Mucosa of stomach (tissue), 1 donor: ENCODE data around the gene TXNDC16.
"Not testable (repeated sequence)": the region's sequence is repeated elsewhere in the genome, so short reads cannot be mapped to it uniquely, and the experiment has no call there.

ENCODE experiments used
- H3K27me3 ChIP-seq: one replicate; pipeline ENCODE4 v1.7.0; 2013; ENCODE audit warnings: mild to moderate bottlenecking, low read length; ENCODE audit not compliant: control insufficient read depth, insufficient read depth
- H3K36me3 ChIP-seq: one replicate; pipeline ENCODE4 v1.7.0; 2013; ENCODE audit warnings: low read length; ENCODE audit not compliant: control insufficient read depth, insufficient read depth
- H3K4me1 ChIP-seq: one replicate; pipeline ENCODE4 v1.7.0; 2013; ENCODE audit warnings: mild to moderate bottlenecking, low read length; ENCODE audit not compliant: control insufficient read depth, insufficient read depth
- H3K4me3 ChIP-seq: one replicate; pipeline ENCODE4 v1.7.0; 2013; ENCODE audit warnings: low read length
- H3K9ac ChIP-seq: one replicate; pipeline ENCODE4 v1.7.0; 2013; ENCODE audit warnings: mild to moderate bottlenecking, low read length, moderate library complexity
- H3K9me3 ChIP-seq: one replicate; pipeline ENCODE4 v1.7.0; 2013; ENCODE audit warnings: mild to moderate bottlenecking, low read length, moderate library complexity; ENCODE audit not compliant: control insufficient read depth
- donor health status: Pancreatic carcinoma.

The TXNDC16 gene

DNA sequence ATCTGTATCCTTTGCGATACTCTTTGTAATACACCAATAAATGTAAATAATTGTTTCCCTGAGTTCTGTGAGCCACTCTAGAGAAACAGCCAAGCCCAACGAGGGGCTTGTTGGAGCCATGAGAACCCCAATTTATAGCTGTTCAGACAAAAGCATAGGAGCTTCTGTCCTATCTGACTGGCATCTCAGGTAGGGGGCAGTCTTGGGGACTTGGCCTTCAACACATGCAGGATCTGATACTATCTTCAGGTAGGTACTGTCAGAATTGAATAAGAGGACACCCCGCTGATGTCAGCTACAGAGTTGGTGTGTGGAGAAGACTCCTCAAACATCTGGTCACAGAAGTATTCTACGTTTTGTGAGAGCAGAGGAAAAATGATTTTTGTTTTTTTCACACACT is 25.3 kb downstream of the TXNDC16 start:
- Histone ChIP-seq H3K9me3 (no peaks in the 10 kb centered on the region), H3K9ac (no peak overlapping the region), H3K36me3 (no peaks in the 10 kb centered on the region), H3K27me3 (no peaks in the 10 kb centered on the region), H3K4me3 (no peak overlapping the region), H3K4me1 (peaks cover 6% of the 10 kb centered on the region)

GRCh38 chr14:52522581-52523345 is 29.5 kb downstream of the TXNDC16 start:
- H3K36me3 ChIP-seq: no peaks in the 10 kb centered on the region
- no peak overlapping the region for H3K4me3 ChIP-seq
- no peaks in the 10 kb centered on the region for H3K27me3 ChIP-seq
- no peak overlapping the region for H3K9ac ChIP-seq
- H3K9me3 ChIP-seq: no peaks in the 10 kb centered on the region
- H3K4me1 ChIP-seq: peaks cover 6% of the 10 kb centered on the region

DNA sequence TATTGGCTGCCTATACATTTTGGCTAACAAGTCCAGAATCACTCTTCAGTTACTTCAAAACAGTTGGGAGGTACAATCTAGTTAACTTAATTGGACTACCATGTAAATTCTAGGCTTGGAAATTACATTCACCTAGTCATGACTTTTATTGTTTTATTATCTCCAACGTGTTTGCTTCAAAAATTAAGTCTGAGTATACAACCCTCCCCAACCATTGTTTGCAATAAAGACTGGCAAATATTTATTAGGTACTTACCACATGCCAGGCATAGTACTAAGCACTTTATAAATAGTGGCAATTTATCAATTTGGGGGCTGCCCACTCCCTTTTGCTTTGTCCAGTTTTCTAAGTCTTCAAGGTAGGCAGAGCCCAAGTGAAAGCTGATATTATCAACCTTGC is 30.3 kb downstream of the TXNDC16 start:
- no peaks in the 10 kb centered on the region for H3K9me3 ChIP-seq
- H3K36me3 ChIP-seq: no peaks in the 10 kb centered on the region
- no peak overlapping the region for H3K4me3 ChIP-seq
- H3K27me3 ChIP-seq: no peaks in the 10 kb centered on the region
- H3K4me1 ChIP-seq: peaks cover 6% of the 10 kb centered on the region
- H3K9ac ChIP-seq: no peak overlapping the region

- no peaks in the 10 kb centered on the region for H3K27me3 ChIP-seq
- no peaks in the 10 kb centered on the region for H3K36me3 ChIP-seq
- no peaks in the 10 kb centered on the region for H3K9me3 ChIP-seq
- H3K9ac ChIP-seq: no peak overlapping the region
- H3K4me1 ChIP-seq: no peaks in the 10 kb centered on the region
- no peak overlapping the region for H3K4me3 ChIP-seq
These were observed 38.1 kb downstream of the TXNDC16 start for GRCh38 chr14:52514046-52514811.

- Histone ChIP-seq H3K9ac (no peak overlapping the region), H3K4me3 (no peak overlapping the region), H3K36me3 (no peaks in the 10 kb centered on the region), H3K4me1 (no peaks in the 10 kb centered on the region), H3K9me3 (no peaks in the 10 kb centered on the region), H3K27me3 (no peaks in the 10 kb centered on the region)
These were observed 39.1 kb downstream of the TXNDC16 start for GRCh38 chr14:52513249-52513648.

GRCh38 chr14:52494444-52494843 is 57.9 kb downstream of the TXNDC16 start:
- Histone ChIP-seq H3K9ac (no peak overlapping the region), H3K4me1 (no peaks in the 10 kb centered on the region), H3K27me3 (no peaks in the 10 kb centered on the region), H3K9me3 (no peaks in the 10 kb centered on the region), H3K4me3 (no peak overlapping the region), H3K36me3 (no peaks in the 10 kb centered on the region)

- no peaks in the 10 kb centered on the region for H3K36me3 ChIP-seq
- H3K4me3 ChIP-seq: no peak overlapping the region
- H3K9me3 ChIP-seq: no peaks in the 10 kb centered on the region
- no peak overlapping the region for H3K9ac ChIP-seq
- no peaks in the 10 kb centered on the region for H3K4me1 ChIP-seq
- H3K27me3 ChIP-seq: no peaks in the 10 kb centered on the region
These were observed 66.8 kb downstream of the TXNDC16 start for GRCh38 chr14:52485350-52485960.

DNA sequence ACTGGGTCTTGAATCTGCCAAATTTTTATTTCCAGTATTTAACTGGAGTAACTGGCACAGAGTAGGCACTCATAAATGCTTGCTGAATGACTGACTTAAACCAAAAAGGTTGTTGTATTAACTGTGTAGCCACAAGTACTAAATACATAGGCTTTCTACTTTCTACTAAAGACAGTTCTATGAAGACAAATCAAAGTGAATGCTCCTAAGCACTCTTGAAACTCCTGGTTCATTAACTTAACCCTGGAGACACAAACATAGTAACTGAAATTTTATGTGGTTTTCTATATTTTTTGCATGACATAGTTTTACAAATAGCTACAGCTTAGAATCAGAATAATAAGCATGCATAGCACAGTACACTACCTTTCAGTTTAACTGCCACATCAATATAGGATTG is 70.4 kb downstream of the TXNDC16 start:
- Histone ChIP-seq H3K9ac (no peak overlapping the region), H3K4me3 (no peak overlapping the region), H3K4me1 (no peaks in the 10 kb centered on the region), H3K9me3 (no peaks in the 10 kb centered on the region), H3K36me3 (no peaks in the 10 kb centered on the region), H3K27me3 (no peaks in the 10 kb centered on the region)

GRCh38 chr14:52473557-52473956 is 78.7 kb downstream of the TXNDC16 start:
- H3K4me1 ChIP-seq: no peaks in the 10 kb centered on the region
- H3K36me3 ChIP-seq: no peaks in the 10 kb centered on the region
- H3K4me3 ChIP-seq: no peak overlapping the region
- H3K9ac ChIP-seq: no peak overlapping the region
- no peaks in the 10 kb centered on the region for H3K9me3 ChIP-seq
- H3K27me3 ChIP-seq: no peaks in the 10 kb centered on the region

DNA sequence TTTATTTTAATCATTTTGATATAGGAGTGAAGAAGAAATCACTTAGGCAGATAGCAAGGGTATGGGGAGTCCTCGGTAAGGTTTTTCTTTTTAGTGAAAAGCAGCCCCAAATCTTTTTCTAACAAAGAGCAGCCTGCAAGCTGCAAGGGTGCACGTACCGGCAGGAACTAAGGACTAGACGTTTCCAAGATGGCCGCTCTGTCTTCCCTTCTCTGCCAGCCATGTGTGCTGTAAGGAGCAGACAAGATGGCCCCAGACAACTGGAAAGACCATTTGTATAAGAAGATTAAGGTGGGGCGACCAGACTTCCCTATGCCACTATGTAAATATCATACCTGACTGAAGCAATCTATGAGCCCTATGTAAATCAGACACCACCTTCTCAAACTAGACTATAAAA is 79.6 kb downstream of the TXNDC16 start:
- Histone ChIP-seq H3K36me3 (no peaks in the 10 kb centered on the region), H3K27me3 (no peaks in the 10 kb centered on the region), H3K4me3 (no peak overlapping the region), H3K9me3 (no peaks in the 10 kb centered on the region), H3K9ac (no peak overlapping the region), H3K4me1 (no peaks in the 10 kb centered on the region)

GRCh38 chr14:52472251-52472650 is 80.1 kb downstream of the TXNDC16 start:
- H3K27me3 ChIP-seq, H3K4me3 ChIP-seq, H3K36me3 ChIP-seq, H3K9me3 ChIP-seq, H3K4me1 ChIP-seq, H3K9ac ChIP-seq: not testable (repeated sequence)

DNA sequence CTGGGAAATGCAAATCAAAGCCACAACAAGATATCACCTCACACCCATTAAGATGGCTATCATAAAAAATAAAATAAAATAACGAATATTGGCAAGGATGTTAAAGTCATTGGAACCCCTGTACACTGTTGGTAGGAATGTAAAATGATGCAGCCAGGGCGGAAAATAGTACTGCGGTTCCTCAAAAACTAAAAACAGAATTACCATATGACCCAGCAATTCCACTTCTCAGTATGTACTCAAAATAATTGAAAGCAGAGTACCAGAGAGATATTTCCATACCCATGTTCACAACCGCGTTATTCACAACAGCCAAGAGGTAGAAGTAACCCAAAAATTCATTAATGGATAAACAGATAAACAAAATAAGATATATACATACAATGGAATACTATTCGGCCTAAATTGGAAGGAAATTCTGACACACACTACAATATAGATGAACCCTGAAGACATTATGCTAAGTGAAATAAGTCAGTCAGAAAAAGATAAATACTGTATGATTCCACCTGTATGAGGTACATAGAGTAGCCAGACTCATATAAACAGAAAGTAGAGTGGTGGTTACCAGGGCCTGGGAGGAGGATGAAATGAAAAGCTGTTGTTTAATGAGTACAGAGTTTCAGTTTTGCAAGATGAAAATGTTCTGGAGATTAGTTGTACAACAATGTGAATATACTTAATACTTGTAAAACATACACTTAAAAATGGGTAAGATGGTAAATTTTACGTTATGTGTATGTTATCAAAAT is 84.6 kb downstream of the TXNDC16 start:
- no peaks in the 10 kb centered on the region for H3K9me3 ChIP-seq
- H3K27me3 ChIP-seq: no peaks in the 10 kb centered on the region
- no peak overlapping the region for H3K4me3 ChIP-seq
- no peaks in the 10 kb centered on the region for H3K36me3 ChIP-seq
- no peak overlapping the region for H3K9ac ChIP-seq
- H3K4me1 ChIP-seq: peaks cover 5% of the 10 kb centered on the region
